HepG2 (cell line): ENCODE data around the gene CAMSAP1.

Experiments used
- EZH2 ChIP-seq: conservative IDR thresholded peaks from 2 replicates; pipeline ENCODE4 v1.6.1; 2012; ENCODE audit warnings: mild to moderate bottlenecking, low read depth, low read length, moderate library complexity
- FIP1L1 ChIP-seq: fragments of 200-400 bp; formaldehyde crosslinking; IDR thresholded peaks from 2 replicates; pipeline ENCODE4 v1.6.1; 2018; ENCODE audit warnings: low read depth, mild to moderate bottlenecking, low read length, moderate library complexity, borderline replicate concordance; ENCODE audit not compliant: insufficient read depth
- TF ChIP-seq, protein P1 (sequence below), 2 experiments: sonication (generic) in 1 of 2; formaldehyde crosslinking in 1 of 2; IDR thresholded peaks; 2 replicates each; pipeline versions ENCODE4 v1.5.1 to v1.6.1; 2011 to 2020; ENCODE audit warnings: borderline replicate concordance in 1 of 2, low read depth in 1 of 2, low read length in 1 of 2, mild to moderate bottlenecking in 1 of 2, missing genetic modification reagents in 1 of 2, moderate library complexity in 1 of 2

DNA sequence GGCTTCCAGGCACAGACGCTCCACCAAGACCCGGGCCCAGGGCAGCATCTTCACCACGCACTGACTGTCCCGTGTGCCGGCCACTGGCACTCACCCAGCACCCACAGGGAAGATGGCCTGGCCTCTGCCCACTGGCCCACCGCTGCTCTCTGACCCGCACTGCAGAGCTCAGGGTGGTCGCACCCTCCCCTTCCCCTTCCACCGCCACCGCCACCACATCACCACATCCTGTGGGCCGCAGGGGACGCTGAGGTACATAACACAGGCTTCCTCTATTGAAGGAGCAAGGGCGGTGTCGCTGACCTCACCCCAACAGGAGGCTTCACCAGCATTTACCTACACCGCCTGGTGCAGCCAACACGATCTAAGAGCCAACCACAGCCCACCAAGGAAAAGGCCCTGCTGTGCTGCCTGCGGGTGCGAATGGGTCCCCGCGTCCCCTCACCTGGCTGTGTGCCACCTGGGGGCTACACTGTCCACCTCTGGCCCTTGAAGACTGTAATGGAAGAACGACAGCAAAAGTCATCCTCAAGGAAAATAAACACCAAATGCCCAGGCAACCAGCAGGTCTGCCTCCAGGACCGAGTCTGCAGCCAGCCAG, 101.8 kb downstream of the CAMSAP1 start:
- TF ChIP-seq, protein P1, sequence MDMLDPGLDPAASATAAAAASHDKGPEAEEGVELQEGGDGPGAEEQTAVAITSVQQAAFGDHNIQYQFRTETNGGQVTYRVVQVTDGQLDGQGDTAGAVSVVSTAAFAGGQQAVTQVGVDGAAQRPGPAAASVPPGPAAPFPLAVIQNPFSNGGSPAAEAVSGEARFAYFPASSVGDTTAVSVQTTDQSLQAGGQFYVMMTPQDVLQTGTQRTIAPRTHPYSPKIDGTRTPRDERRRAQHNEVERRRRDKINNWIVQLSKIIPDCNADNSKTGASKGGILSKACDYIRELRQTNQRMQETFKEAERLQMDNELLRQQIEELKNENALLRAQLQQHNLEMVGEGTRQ (IDR thresholded peaks at IDR 0.05; ENCODE audit: low read depth, low read length) = no peak
- TF ChIP-seq, protein P1 (CRISPR knock-in tag; IDR thresholded peaks at IDR 0.05; ENCODE audit: borderline replicate concordance) = no peak
- no peak for TF ChIP-seq EZH2
- TF ChIP-seq FIP1L1 = no peak
